Measurements from ENCODE around the gene GMPR2. TPM values are rescaled to one million over a fixed set of nuclear protein-coding genes. Genes with fewer than 3 reads are reported as not detected.

GMPR2 gene
- polyA plus RNA-seq, 3 donors = 84.4 to 84.7 (median 84.5) TPM

GRCh38 chr14:24260026-24260779 is 27.5 kb downstream of the GMPR2 start:
- Histone ChIP-seq H3K36me3 (replicated peaks in 1 of 2; ENCODE audit: control insufficient read depth in 1 of 2, insufficient read depth in 2 of 2, low read length in 2 of 2) (peaks cover 39 to 80% of the 10 kb centered on the region in 2 donors), H4K20me1 (ENCODE audit: insufficient read depth, low read length) (no peaks in the 10 kb centered on the region), H3K9ac (ENCODE audit: insufficient read depth, low read length, poor library complexity, severe bottlenecking) (no peak overlapping the region), H3K27me3 (ENCODE audit: control insufficient read depth in 2 of 2, insufficient read depth in 2 of 2, low read length in 2 of 2) (no peaks in the 10 kb centered on the region), H3K4me3 (replicated peaks in 1 of 3; ENCODE audit: low read depth in 2 of 3, low read length in 3 of 3) (no peak overlapping the region), H3K79me2 (ENCODE audit: insufficient read depth, low read length) (no peaks in the 10 kb centered on the region), H2AFZ (ENCODE audit: insufficient read depth, low read depth, low read length, poor library complexity, severe bottlenecking) (no peak overlapping the region), H3K9me3 (replicated peaks in 1 of 2; ENCODE audit: control insufficient read depth in 1 of 2, insufficient read depth in 1 of 2, low read length in 2 of 2) (no peaks in the 10 kb centered on the region), H3K4me1 (ENCODE audit: control insufficient read depth in 1 of 2, insufficient read depth in 2 of 2, low read length in 2 of 2) (no peaks in the 10 kb centered on the region), H3K4me2 (replicated peaks; ENCODE audit: extremely low read depth, low read length, poor library complexity, severe bottlenecking) (no peak overlapping the region), H3K27ac (ENCODE audit: low read depth in 1 of 2, low read length in 2 of 2) (no peak overlapping the region)
- Mint-ChIP-seq H3K4me1 (no peaks in the 10 kb centered on the region), H3K4me3 (no peak overlapping the region), H3K36me3 (peaks cover 67 to 81% of the 10 kb centered on the region in 2 donors), H3K27ac (no peak overlapping the region), H3K9me3 (no peaks in the 10 kb centered on the region), H3K27me3 (ENCODE audit: low read depth in 3 of 3) (peaks cover 0 to 2% (median 1%) of the 10 kb centered on the region in 3 donors)
- WGBS (ENCODE audit: insufficient coverage) = 94% methylated on average over 10 of the region's 16 CpGs
- DNase-seq = no peak
- intact Hi-C loops (cut with micrococcal nuclease) = no loop called here
- TF ChIP-seq, protein P1, sequence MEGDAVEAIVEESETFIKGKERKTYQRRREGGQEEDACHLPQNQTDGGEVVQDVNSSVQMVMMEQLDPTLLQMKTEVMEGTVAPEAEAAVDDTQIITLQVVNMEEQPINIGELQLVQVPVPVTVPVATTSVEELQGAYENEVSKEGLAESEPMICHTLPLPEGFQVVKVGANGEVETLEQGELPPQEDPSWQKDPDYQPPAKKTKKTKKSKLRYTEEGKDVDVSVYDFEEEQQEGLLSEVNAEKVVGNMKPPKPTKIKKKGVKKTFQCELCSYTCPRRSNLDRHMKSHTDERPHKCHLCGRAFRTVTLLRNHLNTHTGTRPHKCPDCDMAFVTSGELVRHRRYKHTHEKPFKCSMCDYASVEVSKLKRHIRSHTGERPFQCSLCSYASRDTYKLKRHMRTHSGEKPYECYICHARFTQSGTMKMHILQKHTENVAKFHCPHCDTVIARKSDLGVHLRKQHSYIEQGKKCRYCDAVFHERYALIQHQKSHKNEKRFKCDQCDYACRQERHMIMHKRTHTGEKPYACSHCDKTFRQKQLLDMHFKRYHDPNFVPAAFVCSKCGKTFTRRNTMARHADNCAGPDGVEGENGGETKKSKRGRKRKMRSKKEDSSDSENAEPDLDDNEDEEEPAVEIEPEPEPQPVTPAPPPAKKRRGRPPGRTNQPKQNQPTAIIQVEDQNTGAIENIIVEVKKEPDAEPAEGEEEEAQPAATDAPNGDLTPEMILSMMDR (IDR thresholded peaks at IDR 0.05) = no peak

GRCh38 chr14:24260780-24261157 is 28.0 kb downstream of the GMPR2 start:
- Mint-ChIP-seq H3K4me3 (no peak overlapping the region), H3K4me1 (no peaks in the 10 kb centered on the region), H3K9me3 (no peaks in the 10 kb centered on the region), H3K27ac (peak overlapping the region in 2 of 7 donors; percentile 4 to 70), H3K36me3 (peaks cover 64 to 81% of the 10 kb centered on the region in 2 donors), H3K27me3 (ENCODE audit: low read depth in 3 of 3) (peaks cover 0 to 2% (median 1%) of the 10 kb centered on the region in 3 donors)
- Histone ChIP-seq H3K79me2 (ENCODE audit: insufficient read depth, low read length) (no peaks in the 10 kb centered on the region), H2AFZ (ENCODE audit: insufficient read depth, low read depth, low read length, poor library complexity, severe bottlenecking) (no peak overlapping the region), H3K27me3 (ENCODE audit: control insufficient read depth in 2 of 2, insufficient read depth in 2 of 2, low read length in 2 of 2) (no peaks in the 10 kb centered on the region), H3K9ac (ENCODE audit: insufficient read depth, low read length, poor library complexity, severe bottlenecking) (no peak overlapping the region), H3K9me3 (replicated peaks in 1 of 2; ENCODE audit: control insufficient read depth in 1 of 2, insufficient read depth in 1 of 2, low read length in 2 of 2) (no peaks in the 10 kb centered on the region), H3K27ac (ENCODE audit: low read depth in 1 of 2, low read length in 2 of 2) (no peak overlapping the region), H4K20me1 (ENCODE audit: insufficient read depth, low read length) (no peaks in the 10 kb centered on the region), H3K4me1 (ENCODE audit: control insufficient read depth in 1 of 2, insufficient read depth in 2 of 2, low read length in 2 of 2) (no peaks in the 10 kb centered on the region), H3K4me2 (replicated peaks; ENCODE audit: extremely low read depth, low read length, poor library complexity, severe bottlenecking) (no peak overlapping the region), H3K4me3 (replicated peaks in 1 of 3; ENCODE audit: low read depth in 2 of 3, low read length in 3 of 3) (no peak overlapping the region), H3K36me3 (replicated peaks in 1 of 2; ENCODE audit: control insufficient read depth in 1 of 2, insufficient read depth in 2 of 2, low read length in 2 of 2) (peaks cover 39 to 80% of the 10 kb centered on the region in 2 donors)
- DNase-seq = no peak
- 80% methylated on average over 1 of the region's 4 CpGs for WGBS (ENCODE audit: insufficient coverage)
- TF ChIP-seq, protein P1 (IDR thresholded peaks at IDR 0.05) = no peak
- intact Hi-C loops (cut with micrococcal nuclease) = no loop called here

Data from CD14-positive monocyte (primary cell).